Stomach (tissue), 4 donors: ENCODE data around the gene MYCBPAP.

ENCODE experiments used
- CTCF ChIP-seq, 7 experiments: fragments of 450-650 bp in 4 of 7; fragments of 200-600 bp in 3 of 7; sonication (generic) in 3 of 7; IDR thresholded peaks; one replicate each; pipeline ENCODE4 v1.5.1; 2016 to 2019; ENCODE audit warnings: antibody characterized with exemption in 7 of 7, control low read depth in 2 of 7, mild to moderate bottlenecking in 1 of 7
- EP300 ChIP-seq: sonication (generic); formaldehyde crosslinking; IDR thresholded peaks from one replicate; pipeline ENCODE4 v1.6.1; 2017; ENCODE audit warnings: antibody characterized with exemption
- POLR2A ChIP-seq, 4 donors: fragments of 450-650 bp; IDR thresholded peaks; one replicate each; pipeline ENCODE4 v1.6.1; 2016; ENCODE audit warnings: antibody characterized with exemption in 4 of 4, control low read depth in 2 of 4, mild to moderate bottlenecking in 1 of 4, moderate library complexity in 1 of 4
- POLR2AphosphoS5 ChIP-seq, 3 donors: sonication (generic); formaldehyde crosslinking; IDR thresholded peaks; one replicate each; pipeline ENCODE4 v1.6.1; 2016; ENCODE audit warnings: antibody characterized with exemption in 3 of 3

GRCh38 chr17:50465635-50466034 is 42.6 kb upstream of the MYCBPAP start:
- TF ChIP-seq POLR2A (IDR thresholded peaks at IDR 0.05) (no peak), CTCF (IDR thresholded peaks at IDR 0.05) (no peak), POLR2AphosphoS5 (IDR thresholded peaks at IDR 0.05) (no peak), EP300 (no peak)
